CD4-positive, alpha-beta T cell treated with Interleukin-21 for 1 hour (primary cell): ENCODE measurements around the gene TMPRSS6.
A peak's percentile ranks its signal among the peaks of the same experiment; 100 is the strongest.

Experiments used
- DNase-seq: peaks from one replicate; pipeline ENCODE4 v3.0.0-alpha.2; 2020

TMPRSS6 gene

DNA sequence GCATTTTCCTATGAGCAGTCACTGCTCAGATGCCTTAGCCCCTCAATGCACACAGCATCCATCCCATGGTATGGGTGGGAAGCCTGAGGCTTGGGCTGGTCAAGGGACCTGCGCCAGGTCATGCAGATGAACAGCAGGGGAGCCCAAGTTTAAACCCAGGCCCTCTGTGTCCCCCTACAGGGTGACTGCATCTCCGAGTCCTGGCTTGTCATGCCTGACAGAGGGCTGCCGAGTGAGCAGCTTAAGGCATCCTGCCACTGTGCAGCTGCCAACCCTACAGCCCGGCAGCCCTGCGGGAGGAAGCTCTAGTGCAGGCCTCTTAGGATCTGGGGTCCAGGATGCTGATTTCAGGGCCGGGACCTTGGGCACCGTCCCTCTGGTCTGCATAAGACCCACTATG, 30.2 kb upstream of the TMPRSS6 start:
- no peak for DNase-seq

DNA sequence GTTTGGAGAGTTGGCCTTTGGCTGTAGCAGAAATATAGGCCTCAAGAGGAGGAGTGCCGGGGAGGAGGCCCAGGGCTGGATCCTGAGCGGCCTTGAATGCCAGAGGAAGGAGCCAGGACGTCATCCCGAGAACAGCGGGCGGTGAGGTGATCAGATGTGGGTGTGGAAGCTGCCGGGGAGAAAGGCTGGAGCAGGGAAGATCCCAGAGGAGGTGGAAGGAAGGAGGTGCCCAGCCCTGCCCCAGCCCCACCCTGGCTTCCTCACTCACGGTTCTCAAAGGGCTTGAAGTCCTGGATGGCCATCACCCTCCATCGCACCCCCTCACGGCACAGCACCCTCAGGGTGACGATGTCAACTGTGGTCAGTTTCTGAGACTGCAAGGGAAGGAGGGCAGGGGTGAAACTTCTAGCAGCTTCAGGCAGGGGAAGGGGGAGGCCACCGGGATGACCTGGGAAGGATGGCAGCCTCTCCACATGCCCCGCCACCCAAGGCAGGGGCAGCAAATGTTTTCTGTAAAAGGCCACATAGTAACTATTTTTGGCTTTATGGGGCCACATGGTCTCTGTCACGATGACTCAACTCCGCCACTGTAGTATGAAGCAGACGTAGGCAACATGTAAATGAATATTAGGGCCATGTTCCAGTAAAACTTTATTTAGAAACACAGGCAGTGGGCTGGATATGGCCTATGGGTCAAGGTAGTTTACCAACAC, 29.5 kb upstream of the TMPRSS6 start:
- no peak for DNase-seq

DNA sequence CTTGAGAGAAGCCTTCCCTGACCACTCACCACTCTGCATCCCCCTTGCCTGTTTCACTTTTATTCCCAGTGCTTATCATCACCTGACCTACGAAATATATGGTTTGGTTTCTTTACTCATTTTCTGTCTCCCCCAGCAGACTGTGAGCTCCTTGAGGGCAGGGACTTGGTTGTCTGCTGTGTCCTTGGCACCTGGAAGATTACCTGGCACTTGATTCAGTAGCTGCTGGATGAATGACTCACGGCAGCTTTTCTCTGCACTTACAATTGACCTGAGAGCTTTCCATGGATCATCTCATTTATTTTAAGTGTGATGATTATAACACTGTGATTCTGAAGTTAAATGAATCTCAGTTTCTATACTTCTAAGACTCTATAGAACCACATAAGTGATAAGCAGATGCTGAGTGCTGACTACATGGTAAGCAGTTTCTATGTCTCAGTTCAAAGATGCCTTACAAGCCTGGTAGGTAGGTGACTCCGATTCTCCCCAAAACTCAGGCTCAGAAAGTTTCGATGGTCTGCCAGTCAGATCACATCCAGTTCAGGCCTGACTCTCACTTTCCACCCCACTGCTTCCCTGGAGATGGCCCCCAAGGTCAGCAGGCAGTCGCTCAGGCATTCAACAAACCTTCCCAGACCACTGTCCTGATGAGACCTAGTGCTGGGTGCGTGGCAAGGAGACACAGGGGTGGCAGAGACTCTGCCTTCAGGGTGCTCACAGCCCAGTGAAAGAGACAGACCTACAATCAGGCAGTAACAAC, 28.6 kb upstream of the TMPRSS6 start:
- DNase-seq, result no peak

DNA sequence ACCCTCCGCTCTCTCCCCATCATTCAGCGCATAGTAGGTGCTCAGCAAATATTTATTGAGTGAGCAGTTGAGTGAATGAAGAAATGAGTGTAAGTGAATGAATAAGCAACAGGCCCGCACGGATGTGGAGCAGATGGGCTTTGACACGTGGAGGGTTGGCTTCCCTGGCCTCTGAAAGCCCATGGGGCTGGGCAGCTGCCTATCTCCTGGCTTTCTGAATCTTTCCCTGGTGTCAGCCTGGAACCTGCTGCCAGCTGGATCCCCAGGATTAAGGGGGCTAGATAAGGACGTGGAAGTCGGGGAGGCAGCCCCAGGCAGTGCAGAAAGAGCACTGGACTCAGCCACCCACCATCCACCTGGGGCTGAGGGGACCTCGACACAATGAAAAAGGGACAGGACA, 27.6 kb upstream of the TMPRSS6 start:
- DNase-seq, result no peak

DNA sequence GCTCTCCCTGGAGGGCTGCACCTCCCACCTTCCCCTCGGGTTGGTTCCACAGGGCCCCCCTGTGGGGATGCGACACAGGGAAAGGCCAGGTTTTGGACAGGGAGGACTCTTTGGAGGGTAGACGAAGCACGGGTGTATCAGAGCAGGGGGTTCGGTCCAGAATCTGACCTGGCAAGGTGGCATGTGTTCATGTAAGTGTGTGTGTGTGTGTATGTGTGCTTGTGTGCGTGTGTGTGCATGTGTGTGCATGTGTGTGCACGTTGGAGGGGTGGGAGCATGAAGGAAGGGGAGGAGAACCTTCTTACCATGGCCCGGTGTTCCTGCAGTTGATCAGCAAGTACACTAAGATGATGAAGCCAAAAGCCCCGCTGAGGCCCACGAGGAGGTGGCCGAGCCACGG, 25.5 kb upstream of the TMPRSS6 start:
- no peak for DNase-seq

DNA sequence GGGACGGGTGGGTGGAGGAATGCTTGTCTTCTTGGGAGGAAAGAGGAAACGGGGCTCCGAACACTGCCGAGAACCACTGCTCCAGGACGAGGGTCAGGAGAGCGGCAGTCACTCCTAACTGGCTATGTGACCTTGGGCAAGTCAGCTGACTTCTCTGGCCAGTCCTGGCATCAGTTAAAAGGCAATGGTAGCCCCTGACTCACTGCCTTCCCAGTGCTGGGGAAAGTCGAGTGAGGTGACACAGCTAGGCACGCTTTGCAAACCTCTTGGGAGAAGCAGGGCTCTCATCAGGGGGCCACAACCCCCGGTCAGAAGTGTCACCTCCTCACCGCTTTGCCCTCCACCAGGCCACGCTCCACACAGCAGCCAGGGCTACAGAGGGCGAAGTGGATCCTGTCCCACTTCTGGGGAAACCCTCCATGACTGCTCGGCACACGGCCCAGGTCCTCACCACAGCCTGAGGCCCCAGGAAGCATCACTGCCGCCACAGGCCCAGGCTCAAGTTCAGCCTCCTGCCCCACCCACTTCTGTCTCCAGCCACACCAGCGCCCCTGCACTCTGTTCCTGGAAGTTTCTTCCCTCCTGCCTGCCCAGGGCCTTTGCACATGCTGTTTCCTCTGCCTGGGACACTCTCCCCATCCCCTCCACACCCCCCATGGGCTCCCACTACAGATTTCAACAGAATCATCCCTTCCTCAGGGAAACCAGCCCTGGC, 23.9 kb upstream of the TMPRSS6 start:
- DNase-seq, result no peak

DNA sequence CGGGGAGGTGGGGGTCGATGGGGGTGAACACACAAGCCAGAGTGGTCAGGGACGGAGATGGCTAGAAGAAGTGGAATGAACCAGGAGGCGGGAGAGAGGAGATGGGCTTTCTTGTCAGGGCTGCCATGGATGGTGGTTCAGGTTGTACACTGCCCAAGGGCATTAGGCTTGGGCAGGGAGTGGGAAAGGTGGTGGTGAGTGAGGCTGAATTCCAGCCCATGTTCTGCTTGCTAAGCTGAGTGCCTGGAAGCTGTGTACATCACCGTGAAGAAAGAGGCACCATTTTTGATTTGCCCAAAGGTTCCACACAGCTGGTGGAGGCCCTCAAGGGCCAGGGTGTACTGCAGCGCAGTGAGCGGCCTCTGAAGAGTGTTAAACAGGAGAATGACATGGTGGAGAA, 23.3 kb upstream of the TMPRSS6 start:
- DNase-seq, result no peak

DNA sequence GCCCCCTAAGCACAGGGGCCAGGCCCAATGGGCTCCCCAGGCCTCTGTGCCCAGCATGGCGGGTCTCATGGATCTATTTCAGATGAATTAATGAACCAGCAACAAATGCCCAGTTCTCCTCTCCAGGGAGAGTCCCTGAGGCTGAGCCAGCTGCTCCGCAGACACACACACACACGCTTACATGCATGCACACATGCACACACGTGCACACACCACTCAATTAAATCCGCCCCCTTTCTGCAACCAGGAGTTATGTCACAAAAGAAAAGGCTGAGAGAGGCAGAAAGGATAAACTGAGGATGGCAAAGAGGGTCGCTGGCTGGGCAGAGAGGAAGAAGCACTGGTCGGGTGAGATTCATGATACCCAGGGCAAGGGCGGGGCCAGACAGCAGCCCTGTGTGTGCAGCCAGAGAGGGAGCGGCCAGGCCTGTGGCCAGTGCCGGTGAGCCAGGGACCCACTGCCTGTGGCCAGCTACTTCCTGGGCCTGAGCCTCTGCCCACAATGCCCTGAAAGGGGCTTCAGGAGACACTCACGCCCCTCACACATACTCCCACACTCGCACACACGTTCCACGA, 20.4 kb upstream of the TMPRSS6 start:
- DNase-seq, result no peak

DNA sequence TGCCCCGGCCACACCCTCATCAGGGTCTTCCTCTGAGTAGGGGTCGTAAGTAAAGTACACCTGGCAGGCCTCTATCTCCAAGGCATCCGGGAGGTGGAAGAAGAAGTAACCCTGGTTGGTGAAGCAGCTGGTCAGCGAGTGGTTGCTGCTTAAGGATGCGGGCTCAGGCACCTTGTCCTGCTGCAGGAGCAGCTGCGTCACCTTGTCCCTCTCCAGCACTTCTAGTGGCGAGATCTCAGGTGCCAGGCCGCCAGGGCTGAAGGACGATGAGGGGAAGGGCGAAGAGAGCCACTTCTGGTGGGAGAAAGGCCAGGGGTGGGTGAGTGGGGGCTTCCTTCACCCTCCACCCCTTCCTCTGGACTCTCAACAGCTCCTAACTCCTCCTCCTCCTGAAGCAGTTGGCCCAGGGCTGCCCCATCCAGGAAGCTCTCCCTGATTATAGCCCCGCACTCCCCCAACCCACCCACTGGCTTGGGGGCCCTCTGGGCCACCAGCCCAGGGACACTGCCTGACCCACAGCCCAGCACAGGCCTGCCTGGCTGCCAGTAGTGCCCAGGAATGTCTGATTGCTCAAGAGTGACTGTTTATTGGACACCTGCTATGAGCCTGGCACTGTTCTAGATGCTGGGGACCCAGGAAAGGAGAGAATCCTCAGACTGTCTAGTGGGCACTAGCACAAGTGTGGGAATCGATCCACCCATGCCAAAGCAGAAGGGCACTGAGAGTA, 19.2 kb upstream of the TMPRSS6 start:
- no peak for DNase-seq

DNA sequence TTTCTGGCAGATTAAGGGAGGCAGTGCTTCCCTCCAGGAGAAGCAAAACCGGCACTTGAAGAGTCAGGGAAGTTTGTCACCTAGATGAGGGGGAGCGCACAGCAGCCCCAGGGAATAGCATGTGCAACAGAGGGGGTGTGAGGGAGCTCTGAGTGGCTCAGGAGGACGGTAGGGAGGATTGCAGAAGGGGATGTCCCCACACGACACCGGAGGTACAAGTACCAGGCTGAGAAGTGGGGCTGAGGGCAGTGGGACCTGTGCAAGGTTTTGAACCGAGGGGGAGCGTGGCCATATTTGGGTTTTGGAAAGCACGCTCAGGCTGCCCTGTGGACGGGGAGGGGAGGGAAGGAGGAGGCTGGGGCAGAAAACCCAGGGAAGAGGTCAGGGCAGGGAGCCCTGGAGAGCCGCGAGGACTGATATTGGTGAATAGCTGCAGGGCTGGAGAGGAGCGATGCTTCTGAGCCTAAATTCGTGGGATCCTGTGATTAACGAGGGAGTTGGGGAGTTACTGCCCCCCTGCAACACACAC, 17.9 kb upstream of the TMPRSS6 start:
- no peak for DNase-seq

DNA sequence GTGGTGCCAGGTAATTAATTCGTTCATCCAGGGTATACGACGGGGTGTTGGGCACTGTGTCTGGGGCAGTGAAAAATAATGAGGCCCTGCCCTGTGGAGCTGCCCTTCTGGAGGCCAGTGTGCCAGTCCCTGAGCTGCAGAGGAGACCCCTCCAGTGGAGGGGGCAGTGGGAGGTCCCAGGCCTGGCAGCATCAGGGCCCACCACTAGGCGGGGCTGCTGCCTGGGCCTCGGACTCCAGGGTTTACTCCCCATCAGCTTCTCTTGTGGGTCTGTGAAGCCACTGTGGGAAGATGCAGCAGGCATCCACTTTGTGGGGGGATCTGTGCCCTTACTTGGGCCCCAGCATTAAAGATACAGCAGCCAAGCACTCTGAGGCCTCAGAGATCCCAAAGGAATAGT, 17.4 kb upstream of the TMPRSS6 start:
- DNase-seq, result peak; percentile 41

DNA sequence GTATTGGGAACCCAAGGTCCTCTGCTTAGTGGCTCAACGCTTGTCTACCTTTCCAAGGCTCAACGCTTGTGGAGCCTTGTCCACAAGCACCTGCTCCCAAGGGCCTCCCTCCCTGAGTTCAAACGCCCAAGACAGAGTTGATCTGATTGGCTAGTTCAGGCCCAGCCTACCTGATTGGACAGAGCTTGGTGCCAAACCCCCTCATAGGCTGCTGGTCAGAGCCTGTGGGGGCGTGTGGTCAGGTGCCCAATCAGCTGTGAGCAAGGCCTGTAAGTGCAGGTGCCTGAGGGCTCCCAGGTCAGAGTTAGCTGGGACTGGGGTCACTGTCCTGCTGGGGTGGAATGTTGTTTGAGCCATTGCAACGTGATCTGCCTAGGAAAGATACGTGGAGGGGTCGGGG, 16.9 kb upstream of the TMPRSS6 start:
- no peak for DNase-seq

DNA sequence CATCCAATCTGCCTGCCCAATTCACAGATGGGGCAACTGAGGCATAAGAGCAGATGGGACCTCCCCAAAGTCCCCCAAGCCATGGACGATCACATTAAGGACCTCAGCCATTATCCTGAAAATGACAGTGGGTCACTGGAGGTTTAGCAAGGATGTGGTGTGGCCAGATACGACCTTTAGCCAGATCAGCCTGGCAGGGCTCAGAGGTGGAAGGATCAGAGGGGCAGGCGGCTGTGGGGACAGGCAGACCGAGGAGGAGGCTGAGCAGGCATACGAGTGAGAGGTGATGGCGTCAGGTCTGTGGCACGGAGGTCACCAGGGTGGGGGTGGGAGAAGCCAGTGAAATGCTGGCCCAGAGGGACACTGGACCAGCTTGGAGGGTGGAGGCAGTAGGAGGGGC, 14.1 kb upstream of the TMPRSS6 start:
- DNase-seq, result no peak

DNA sequence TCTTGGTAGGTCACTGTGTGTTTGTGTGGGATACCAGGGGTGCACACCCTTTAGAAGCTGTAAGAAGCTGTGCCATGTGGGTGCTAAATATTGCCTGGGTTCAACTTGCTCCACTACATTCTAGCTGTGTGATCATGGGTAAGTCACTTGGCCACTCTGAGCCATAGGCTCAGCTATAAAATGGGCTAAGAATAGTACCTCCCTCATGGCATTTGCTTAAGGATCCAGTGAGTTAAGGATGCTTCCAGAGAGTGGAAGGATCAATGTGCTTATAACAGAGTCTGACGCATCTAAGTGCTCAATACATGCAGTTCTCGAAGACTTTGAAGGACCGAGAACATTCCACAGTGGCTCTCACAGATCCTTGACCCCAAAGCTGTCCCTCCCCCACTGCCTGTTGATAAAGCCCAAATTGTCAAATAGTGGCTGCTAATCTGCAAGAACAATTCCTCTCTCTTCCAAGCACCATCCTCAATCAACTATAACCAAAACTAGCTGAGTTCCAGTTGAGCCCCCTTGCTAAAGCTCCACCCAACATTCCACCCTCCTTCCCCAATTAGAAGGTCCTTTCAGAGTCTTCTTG, 13.2 kb upstream of the TMPRSS6 start:
- DNase-seq, result no peak

DNA sequence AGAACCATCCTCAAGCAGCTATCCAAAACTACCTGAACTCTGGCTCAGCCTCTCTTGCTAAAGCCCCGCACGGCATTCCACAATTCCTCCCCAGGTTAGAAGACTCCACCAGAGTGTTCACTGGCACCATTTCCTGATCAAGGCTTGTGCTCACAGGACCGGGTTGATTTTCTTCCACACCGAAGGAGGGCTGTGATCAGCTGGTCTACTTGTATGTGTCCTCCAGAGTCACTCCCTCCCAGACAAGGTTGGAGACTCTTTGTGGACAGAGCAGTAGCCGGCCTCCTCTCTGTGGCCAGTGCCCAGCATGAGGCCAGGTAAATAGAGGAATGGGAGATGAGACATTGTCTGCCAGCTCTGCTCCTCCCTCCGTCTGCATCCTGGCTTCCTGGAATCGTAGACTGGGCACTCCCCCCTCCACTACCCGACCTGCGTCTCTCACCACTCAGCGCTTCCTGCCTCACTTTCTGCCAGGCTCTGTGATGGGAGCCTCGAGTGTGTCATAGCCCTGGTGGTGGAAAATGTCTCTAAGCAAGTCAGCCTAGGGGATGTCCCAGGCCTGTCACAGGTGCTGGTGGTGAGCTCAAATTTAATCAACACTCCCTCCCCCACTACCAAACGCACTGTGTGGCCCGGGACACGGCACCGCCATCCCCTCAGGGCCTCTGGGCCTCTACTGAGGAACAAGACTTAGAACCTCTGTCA, 12.5 kb upstream of the TMPRSS6 start:
- DNase-seq, result peak; percentile 98

DNA sequence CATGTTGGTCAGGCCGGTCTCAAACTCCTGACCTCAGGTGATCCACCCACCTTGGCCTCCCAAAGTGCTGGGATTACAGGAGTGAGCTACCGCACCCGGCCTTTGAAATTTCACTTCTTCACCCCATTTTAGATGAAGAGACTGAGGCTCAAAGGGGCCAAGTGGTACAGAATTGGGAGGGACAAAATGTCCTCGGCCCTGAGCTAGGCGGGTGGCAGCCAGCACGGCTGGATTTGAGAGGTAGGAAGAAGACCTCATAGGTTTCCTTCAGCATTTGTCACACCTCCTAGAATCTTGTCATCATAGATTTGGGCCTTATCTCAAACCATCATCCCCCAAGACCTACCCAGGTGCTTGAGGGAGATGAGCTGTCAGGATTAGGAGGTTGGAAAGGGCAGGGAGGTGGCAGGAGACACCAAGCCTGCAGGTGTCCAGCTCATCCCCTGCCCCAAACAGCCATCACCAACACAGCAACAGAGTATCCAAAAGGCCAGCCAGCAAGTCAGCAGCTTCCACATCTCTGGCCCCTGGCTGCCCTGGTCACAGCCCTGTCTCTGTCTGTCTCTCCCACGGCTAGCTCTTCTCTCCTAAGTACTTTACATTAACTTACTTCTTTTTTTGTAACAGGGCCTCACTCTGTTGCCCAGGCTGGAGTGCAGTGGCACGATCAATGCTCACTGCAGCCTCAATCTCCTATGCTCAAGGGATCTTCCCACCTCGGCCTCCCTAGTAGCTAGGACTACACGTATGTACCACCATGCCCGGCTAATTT, 11.2 kb upstream of the TMPRSS6 start:
- DNase-seq, result no peak

DNA sequence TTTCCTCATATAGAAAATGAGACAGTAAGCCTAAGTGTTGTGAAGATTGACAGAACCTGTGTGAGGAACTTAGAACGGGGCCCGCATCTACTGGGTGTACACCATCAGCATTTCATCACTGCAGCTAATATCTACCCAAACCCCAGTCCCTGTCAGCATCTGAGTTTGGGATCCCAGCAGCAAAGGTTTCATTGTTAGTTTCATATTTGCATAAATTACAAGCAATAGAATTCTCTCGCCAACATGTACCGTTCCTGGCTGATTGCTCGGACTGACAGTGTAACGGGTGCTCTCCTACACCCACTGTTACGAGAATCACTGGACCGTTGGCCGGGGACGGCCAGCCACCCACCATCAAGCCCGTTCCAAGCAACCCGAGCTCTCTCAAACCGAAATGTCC, 10.4 kb upstream of the TMPRSS6 start:
- no peak for DNase-seq

DNA sequence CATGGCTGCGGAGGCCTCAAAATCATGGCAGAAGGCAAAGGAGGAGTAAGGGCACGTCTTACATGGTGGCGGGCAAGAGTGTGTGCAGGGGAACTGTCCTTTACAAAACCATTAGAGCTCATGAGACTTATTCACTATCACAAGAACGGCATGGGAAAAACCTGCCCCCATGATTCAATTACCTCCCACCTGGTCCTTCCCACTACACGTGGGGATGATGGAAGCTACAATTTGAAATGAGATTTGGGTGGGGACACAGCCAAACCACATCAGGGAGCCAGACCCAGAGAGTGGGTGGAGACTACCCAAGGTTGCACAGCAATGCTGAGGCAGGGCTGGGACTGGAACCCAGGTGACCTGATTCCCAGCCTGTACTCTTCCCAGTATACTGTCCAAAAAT, 8.6 kb upstream of the TMPRSS6 start:
- no peak for DNase-seq

DNA sequence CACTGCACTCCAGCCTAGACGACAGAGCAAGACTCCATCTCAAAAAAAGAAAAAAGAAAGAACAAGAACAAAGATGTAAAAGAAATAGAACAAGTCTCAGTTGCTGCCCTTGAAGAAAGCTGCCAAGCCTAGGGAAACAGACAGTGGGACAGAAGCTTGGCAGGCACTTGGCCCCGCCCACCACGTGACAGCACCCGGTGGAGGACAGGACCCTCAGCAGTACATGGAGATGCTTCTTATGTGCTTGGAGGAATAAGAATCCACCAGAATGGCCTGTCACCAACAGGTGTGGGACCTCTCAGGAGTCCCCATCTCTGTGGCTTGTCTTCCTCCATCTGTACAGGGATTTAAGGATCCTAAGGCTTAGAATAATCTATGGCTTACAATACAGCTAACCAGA, 7.6 kb upstream of the TMPRSS6 start:
- DNase-seq, result no peak

DNA sequence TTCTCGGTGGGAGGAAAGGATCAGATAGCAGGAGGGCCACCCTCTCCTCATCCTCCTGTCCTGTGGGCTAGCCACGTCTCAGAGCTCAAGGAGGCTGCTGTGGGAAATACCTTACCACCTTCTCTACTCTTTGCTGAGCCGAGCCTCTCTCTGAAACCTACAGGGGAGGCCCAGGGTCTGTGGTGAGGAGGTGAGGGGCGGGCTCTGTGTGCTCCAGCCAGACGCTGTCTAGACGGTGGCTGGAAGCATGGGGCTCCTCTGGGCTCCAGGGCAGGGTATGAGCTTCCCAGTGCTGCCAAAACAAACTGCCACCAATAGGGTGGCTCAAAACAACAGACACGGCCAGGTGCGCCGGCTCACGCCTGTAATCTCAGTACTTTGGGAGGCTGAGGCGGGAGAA, 5.5 kb upstream of the TMPRSS6 start:
- no peak for DNase-seq

DNA sequence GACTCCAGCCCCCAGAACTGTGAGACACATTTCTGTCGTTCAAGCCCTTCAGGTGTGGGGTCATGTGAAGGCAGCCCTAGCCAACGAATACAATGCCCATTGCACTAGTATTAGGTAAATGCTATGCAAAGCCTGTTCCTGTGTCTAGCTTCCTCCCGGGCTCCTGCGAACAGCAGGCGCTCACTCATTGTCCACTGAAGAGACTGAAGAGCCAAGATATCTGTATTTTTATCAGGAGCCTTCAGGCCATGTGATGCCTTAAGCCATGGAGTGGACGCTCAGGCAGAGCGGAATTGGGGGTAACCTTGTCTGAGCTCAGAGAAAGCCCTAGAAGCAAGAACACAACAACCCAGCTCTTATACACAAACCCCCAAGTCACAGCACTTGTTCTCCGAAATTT, 4.2 kb upstream of the TMPRSS6 start:
- no peak for DNase-seq
